Ectodermal cell (in vitro differentiated cells): Measurements from ENCODE around the gene TMEM123.
A peak's percentile ranks its signal among the peaks of the same experiment; 100 is the strongest.

ENCODE experiments used
- H3K27ac ChIP-seq: 2 replicates; pipeline ENCODE4 v1.7.0; 2013; ENCODE audit warnings: mild to moderate bottlenecking, low read depth, low read length; ENCODE audit not compliant: insufficient read depth, poor library complexity, severe bottlenecking
- H3K27me3 ChIP-seq: 2 replicates; pipeline ENCODE4 v1.7.0; 2013; ENCODE audit warnings: mild to moderate bottlenecking, low read length; ENCODE audit not compliant: insufficient read depth, control insufficient read depth, poor library complexity, severe bottlenecking
- H3K36me3 ChIP-seq: one replicate; pipeline ENCODE4 v1.7.0; 2013; ENCODE audit warnings: low read length; ENCODE audit not compliant: control insufficient read depth, insufficient read depth
- H3K4me1 ChIP-seq: one replicate; pipeline ENCODE4 v1.7.0; 2013; ENCODE audit warnings: low read length; ENCODE audit not compliant: control insufficient read depth, insufficient read depth
- H3K4me3 ChIP-seq: 2 replicates; pipeline ENCODE4 v1.7.0; 2013; ENCODE audit warnings: low read depth, low read length, control low read depth; ENCODE audit not compliant: insufficient read depth
- H3K9me3 ChIP-seq: 2 replicates; pipeline ENCODE4 v1.7.0; 2013; ENCODE audit warnings: mild to moderate bottlenecking, low read length, moderate library complexity; ENCODE audit not compliant: control insufficient read depth
- WGBS, 2 experiments: methylation state at CpG; one replicate each; pipeline ENCODE4 v1.1.7; 2013; ENCODE audit warnings: missing lambda C conversion rate in 2 of 2; 5-methylcytosine and 5-hydroxymethylcytosine counted together

The TMEM123 gene

GRCh38 chr11:102464037-102464436 is 11.5 kb upstream of the TMEM123 start:
- WGBS, 2 experiments: 89 to 94% methylated on average over 9 of the region's 9 CpGs
- Histone ChIP-seq H3K9me3 (no peaks in the 10 kb centered on the region), H3K36me3 (no peaks in the 10 kb centered on the region), H3K4me3 (no peak overlapping the region), H3K27me3 (no peaks in the 10 kb centered on the region), H3K27ac (no peak overlapping the region), H3K4me1 (peaks cover 5% of the 10 kb centered on the region)

GRCh38 chr11:102462610-102463009 is 10.0 kb upstream of the TMEM123 start:
- H3K4me1 ChIP-seq: peaks cover 6% of the 10 kb centered on the region
- H3K9me3 ChIP-seq: no peaks in the 10 kb centered on the region
- whole genome bisulfite sequencing, 2 experiments: 87 to 94% methylated on average over 4 of the region's 4 CpGs
- no peaks in the 10 kb centered on the region for H3K27me3 ChIP-seq
- H3K27ac ChIP-seq: no peak overlapping the region
- H3K4me3 ChIP-seq: no peak overlapping the region
- H3K36me3 ChIP-seq: no peaks in the 10 kb centered on the region

- H3K27me3 ChIP-seq: peaks cover 9% of the 10 kb centered on the region
- no peak overlapping the region for H3K27ac ChIP-seq
- peaks cover 10% of the 10 kb centered on the region for H3K4me1 ChIP-seq
- no peaks in the 10 kb centered on the region for H3K9me3 ChIP-seq
- H3K36me3 ChIP-seq: no peaks in the 10 kb centered on the region
- no peak overlapping the region for H3K4me3 ChIP-seq
Observed at GRCh38 chr11:102459393-102459792, 6.8 kb upstream of the TMEM123 start.

- Histone ChIP-seq H3K27me3 (peaks cover 9% of the 10 kb centered on the region), H3K27ac (no peak overlapping the region), H3K9me3 (no peaks in the 10 kb centered on the region), H3K36me3 (no peaks in the 10 kb centered on the region), H3K4me1 (peaks cover 19% of the 10 kb centered on the region), H3K4me3 (no peak overlapping the region)
- 87 to 91% methylated on average over 3 of the region's 3 CpGs for WGBS, 2 experiments
Observed at GRCh38 chr11:102458548-102458947, 6.0 kb upstream of the TMEM123 start.

GRCh38 chr11:102457865-102458264 is 5.3 kb upstream of the TMEM123 start:
- Histone ChIP-seq H3K4me3 (no peak overlapping the region), H3K36me3 (no peaks in the 10 kb centered on the region), H3K9me3 (no peaks in the 10 kb centered on the region), H3K4me1 (peaks cover 23% of the 10 kb centered on the region), H3K27me3 (peaks cover 9% of the 10 kb centered on the region), H3K27ac (no peak overlapping the region)

- no peaks in the 10 kb centered on the region for H3K36me3 ChIP-seq
- H3K4me3 ChIP-seq: no peak overlapping the region
- 88 to 96% methylated on average over 3 of the region's 3 CpGs for WGBS, 2 experiments
- H3K27me3 ChIP-seq: peaks cover 9% of the 10 kb centered on the region
- no peak overlapping the region for H3K27ac ChIP-seq
- no peaks in the 10 kb centered on the region for H3K9me3 ChIP-seq
- H3K4me1 ChIP-seq: peaks cover 23% of the 10 kb centered on the region
Observed at GRCh38 chr11:102457056-102457677, 4.6 kb upstream of the TMEM123 start.

GRCh38 chr11:102456381-102456780 is 3.8 kb upstream of the TMEM123 start:
- no peaks in the 10 kb centered on the region for H3K36me3 ChIP-seq
- peaks cover 9% of the 10 kb centered on the region for H3K27me3 ChIP-seq
- no peaks in the 10 kb centered on the region for H3K9me3 ChIP-seq
- 89 to 90% methylated on average over 2 of the region's 2 CpGs for WGBS, 2 experiments
- peaks cover 23% of the 10 kb centered on the region for H3K4me1 ChIP-seq
- no peak overlapping the region for H3K27ac ChIP-seq
- H3K4me3 ChIP-seq: no peak overlapping the region

- H3K9me3 ChIP-seq: no peaks in the 10 kb centered on the region
- no peaks in the 10 kb centered on the region for H3K36me3 ChIP-seq
- H3K4me3 ChIP-seq: no peak overlapping the region
- H3K27me3 ChIP-seq: peaks cover 9% of the 10 kb centered on the region
- H3K27ac ChIP-seq: no peak overlapping the region
- WGBS, 2 experiments: 89 to 91% methylated on average over 3 of the region's 3 CpGs
- peaks cover 33% of the 10 kb centered on the region for H3K4me1 ChIP-seq
Observed at GRCh38 chr11:102453921-102454320, 1.4 kb upstream of the TMEM123 start.

GRCh38 chr11:102453302-102453695 is 734 bp upstream of the TMEM123 start:
- Histone ChIP-seq H3K4me1 (peaks cover 32% of the 10 kb centered on the region), H3K9me3 (no peaks in the 10 kb centered on the region), H3K27me3 (peaks cover 9% of the 10 kb centered on the region), H3K4me3 (peak overlapping the region; percentile 97), H3K36me3 (no peaks in the 10 kb centered on the region), H3K27ac (peak overlapping the region; percentile 48)
- WGBS, 2 experiments: 4% methylated on average over 8 of the region's 8 CpGs

- peaks cover 9% of the 10 kb centered on the region for H3K27me3 ChIP-seq
- 0% methylated on average over 55 of the region's 55 CpGs for WGBS, 2 experiments
- peak overlapping the region; percentile 48 for H3K27ac ChIP-seq
- peak overlapping the region; percentile 97 for H3K4me3 ChIP-seq
- H3K36me3 ChIP-seq: no peaks in the 10 kb centered on the region
- H3K9me3 ChIP-seq: no peaks in the 10 kb centered on the region
- H3K4me1 ChIP-seq: peaks cover 32% of the 10 kb centered on the region
Observed at GRCh38 chr11:102451681-102452460, 694 bp downstream of the TMEM123 start.
